T47D (cell line): ENCODE results near the gene TUBD1.
A peak's percentile ranks its signal among the peaks of the same experiment; 100 is the strongest.
"Not testable (repeated sequence)": the region's sequence is repeated elsewhere in the genome, so short reads cannot be mapped to it uniquely, and the experiment has no call there.

Source experiments
- DNase-seq, 2 experiments: peaks; one replicate each; pipeline versions ENCODE4 v3.0.0 to v3.0.0-alpha.2; 2011 to 2012; ENCODE audit warnings: low read depth in 1 of 2, low spot score in 1 of 2
- JUND ChIP-seq: IDR thresholded peaks from 2 replicates; pipeline ENCODE4 v1.6.1; 2012; ENCODE audit warnings: low read depth
- in situ Hi-C: cut with HindIII; loops from 2 replicates; pipeline ENCODE4 v1.10.0; 2016; ENCODE audit warnings: low sequenced_read_pairs, low pct_unique_long_range_greater_than_20kb

Gene TUBD1

DNA sequence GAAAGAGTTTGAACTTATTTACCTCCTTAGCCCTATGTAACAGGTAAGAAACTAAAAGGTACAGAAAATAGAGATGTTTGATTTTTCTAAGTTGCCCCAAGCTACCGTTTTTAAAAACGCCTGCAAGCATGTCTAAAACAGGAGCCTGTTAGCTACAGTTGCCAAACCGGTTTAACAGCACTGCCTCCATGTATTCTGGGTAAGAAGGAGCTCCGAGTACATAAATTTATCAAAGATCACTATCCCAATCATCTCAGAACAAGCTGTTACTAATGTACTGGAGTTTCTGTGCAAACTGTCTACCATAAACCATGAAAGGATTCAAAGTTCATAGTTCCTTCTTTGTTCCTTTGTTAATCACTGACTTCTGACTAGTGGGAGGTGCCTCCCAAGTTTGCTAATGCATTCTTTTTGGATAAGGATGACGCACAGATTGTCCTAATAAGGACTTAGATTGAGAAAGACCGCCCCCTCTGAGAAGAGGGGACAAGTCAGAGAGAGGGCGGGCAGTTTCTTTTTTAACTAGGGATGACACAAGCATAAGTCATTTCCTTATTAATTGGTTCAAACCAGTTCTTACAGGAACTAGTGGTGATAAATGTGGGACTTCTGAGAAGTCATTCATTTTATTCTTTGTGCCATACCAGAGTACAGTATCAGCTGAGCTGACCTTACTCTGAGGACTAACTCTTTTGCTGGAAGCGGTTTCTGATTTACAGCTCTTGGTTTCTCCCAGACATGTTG, 55.3 kb downstream of the TUBD1 start:
- in situ Hi-C loops, result no loop called here
- peak; percentile 90 for TF ChIP-seq JUND
- DNase-seq, result peak; percentile 37 to 98

DNA sequence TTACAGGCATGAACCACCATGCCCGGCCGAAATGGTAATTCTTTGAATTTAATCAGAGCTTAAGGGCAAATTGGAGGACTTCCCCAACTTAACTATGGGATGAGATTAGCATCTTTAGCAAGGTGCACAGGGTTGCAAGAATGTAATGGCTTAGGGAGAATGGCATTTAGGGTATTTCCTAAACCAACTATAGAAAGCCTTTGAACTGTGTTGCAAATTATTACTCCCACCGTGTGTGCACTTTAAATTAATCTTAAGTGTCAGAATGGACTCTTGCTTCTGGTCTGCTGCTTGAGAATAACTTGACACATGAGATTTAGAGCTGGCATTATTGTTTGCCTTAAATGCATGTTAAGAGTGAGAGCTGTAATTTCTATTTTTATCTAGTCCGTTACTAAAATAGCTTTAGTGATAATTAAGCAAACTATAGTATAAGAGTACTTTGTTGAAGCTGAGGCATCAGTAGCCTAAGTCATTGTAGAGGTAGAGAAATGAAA, 59.8 kb downstream of the TUBD1 start:
- TF ChIP-seq JUND, result peak; percentile 75
- DNase-seq, result peak in 1 of 2 experiments; percentile 73
- in situ Hi-C loops, result no loop called here

DNA sequence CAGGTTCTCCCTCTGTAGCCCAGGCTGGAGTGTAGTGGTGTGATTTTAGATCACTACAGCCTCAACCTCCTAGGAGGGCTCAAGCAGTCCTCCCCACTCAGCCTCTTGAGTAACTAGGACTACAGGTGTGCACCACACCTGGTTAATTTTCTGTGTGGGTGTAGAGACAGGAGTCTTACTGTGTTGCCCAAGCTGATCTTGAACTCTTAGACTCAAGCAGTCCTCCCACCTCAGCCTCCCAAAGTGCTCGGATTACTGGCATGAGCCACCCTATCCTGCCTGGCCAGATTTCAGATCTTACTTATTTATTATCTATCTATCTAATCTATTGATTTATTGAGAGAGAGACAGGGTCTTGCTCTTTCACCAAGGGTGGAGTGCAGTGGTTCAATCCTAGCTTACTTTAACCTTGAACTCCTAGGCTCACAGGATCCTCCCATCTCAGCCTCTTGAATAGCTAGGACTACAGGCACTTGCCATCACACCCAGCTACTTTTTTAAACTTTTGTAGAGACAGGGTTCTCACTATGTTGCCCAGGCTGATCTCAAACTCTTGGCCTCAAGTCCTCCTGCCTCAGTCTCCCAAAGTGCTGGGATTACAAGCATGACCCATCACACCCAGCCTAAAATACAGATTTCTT, 61.8 kb downstream of the TUBD1 start:
- in situ Hi-C loops, result no loop called here
- TF ChIP-seq JUND, result no peak
- DNase-seq, result no peak

DNA sequence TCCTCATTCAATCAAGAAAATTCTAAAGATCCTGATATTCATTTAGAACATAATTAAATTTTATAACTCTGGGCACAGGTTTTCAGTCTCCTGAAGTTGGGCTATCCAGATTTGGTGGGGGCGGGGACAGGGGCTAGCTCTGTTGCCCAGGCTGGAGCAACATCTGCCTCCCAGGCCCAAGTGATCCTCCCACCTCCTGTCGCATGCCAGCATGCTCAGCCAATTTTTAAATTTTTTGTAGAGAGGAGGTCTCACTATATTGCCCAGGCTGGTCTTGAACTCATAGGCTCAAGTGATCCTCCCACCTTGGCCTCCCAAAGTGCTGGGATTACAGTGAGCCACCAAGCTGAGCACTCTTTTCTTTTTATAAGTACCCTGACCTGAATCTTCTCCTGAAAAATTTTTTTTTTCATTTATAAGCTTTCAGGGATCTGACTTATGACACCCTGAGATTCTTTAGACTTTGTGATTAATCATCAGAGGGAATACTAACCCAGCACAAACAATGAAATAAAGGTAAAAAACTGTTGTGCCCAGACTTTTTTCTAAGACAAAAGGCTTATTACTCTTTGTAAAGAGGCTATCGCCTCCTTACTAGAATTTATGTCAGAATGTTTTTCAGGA, 62.6 kb downstream of the TUBD1 start:
- in situ Hi-C loops, result no loop called here
- DNase-seq, result no peak

DNA sequence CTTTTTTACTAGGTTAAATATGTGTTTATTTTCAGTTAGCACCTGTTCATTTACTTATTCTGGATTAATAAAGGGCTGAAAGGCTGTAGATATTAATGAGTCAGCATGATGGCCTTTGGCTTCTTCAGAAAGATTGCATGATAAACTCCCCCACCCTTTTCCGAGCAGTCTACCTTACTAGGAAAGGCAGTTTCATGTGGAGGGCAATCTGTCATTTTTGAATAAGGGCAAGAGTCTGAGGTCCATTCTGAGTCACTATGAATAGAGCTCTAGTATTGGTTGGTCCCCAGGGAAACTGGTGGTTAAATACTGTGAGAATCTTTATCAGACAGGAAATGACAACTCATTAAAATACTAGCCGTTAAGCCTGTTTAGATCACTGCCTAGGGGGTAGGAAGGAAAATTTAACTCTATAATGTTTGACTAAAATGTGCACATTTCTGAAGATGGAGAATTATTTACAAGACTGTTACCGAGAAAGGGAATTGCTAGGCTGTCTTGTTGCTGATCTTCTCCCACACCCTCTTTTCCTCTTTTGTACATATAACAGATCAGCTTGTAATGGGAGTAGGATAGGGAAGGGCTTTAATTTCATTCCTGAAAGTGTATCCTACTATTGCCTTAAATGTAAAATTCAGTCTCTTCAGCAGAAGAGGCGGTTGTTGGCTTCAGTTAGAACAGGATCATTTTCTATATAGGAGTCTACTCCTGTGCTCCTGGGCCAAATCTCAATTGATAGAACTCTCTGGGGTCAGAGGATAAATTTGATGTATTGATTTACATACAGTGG, 63.3 kb downstream of the TUBD1 start:
- TF ChIP-seq JUND, result no peak
- in situ Hi-C loops, result no loop called here
- peak in 1 of 2 experiments; percentile 37 for DNase-seq

More for the DNA sequence above, 62.6 kb downstream of the TUBD1 start:
- no peak for TF ChIP-seq JUND

DNA sequence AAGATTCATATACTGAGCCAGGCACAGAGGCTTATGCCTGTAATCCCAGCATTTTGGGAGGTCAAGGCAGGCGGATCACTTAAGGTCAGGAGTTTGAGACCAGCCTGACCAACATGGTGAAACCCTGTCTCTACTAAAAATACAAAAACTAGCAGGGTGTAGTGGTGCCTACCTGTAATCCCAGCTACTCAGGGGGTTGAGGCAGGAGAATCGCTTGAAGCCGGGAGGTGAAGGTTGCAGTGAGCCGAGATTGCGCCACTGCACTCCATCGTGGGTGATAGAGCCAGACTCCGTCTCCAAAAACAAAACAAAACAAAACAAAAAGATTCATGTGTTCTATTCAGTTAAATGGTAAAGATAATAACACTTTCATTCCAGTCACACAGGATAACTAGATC, 63.9 kb downstream of the TUBD1 start:
- DNase-seq, in situ Hi-C loops: not testable (repeated sequence)

DNA sequence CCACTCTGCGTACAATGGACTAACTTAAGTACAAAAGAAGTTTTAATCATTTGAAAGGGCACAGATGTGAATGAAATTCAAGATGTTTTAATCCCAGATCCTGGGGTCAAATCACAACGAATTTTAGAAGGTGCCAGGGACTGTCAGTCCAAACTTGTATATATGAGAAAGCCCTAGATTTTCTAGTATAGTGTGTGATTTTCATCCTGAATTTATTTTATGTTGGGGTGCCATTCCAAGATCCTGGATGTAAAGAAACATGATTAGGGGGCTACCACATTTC, 64.3 kb downstream of the TUBD1 start:
- in situ Hi-C loops, result no loop called here
- no peak for DNase-seq
- no peak for TF ChIP-seq JUND

DNA sequence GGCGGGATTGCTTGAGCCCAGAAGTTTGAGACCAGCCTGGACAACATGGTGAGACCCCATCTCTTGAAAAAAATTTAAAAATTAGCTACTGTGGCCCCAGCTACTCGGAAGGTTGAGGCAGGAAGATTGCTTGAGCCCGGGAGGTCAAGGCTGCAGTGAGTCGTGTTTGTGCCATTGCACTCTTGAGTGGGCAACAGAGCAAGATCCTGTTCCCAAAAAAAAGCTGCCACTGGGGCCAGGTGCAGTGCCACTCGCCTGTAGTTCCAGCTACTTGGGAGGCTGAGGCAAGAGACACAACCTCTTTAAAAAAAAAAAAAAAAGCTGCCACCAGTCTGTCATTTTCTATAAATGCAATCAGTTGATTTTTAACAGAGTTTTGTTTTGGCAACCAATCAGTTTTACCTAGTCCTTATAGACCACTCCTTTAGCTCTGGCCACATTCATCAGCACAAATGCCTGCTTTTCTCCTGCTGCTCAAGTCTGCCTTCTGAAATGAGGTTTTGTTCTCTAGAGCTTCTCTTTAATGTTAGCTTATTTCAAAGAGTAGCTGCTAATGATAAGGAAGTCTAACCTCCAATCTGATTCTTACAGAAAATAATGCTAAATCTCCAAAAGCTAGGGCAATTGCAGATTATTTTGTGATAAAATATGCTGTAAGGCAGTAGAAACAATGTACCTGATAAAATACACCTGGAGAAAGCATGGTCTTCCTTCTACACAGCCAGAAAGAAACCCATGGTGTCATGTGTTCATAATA, 64.8 kb downstream of the TUBD1 start:
- no peak for DNase-seq
- no peak for TF ChIP-seq JUND
- in situ Hi-C loops, result no loop called here

DNA sequence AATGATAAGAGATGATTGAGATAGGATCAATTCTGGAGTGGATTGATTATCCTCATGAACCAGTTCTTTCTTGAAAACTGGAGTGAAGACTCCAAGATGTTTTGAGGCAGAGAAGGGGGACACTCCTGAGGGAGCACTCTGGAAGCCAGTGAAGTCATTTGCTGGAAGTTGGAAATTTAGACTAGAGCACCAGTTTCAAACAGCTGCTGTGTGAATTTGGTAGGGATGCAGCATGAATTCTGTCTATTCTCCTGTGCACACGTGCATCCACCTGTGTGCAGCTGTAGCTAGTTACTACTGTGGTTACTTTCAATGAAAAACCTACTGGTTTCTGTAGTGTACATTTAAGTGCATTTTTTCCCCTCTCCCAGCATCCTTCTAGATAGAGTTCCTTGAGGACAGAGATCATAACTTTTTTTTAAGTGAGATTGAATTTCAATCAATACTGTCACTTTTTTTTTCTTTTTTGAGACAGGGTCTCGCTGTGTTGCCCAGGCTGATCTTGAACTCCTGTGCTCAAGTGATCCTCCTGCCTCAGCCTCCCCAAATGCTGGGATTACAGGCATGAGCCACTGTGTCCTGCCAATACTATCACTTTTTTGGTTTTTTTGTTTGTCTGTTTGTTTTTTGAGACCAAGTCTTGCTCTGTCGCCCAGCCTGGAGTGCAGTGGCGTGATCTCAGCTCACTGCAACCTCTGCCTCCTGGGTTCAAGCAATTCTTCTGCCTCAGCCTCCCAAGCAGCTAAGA, 65.9 kb downstream of the TUBD1 start:
- in situ Hi-C loops, result no loop called here
- TF ChIP-seq JUND, result no peak
- no peak for DNase-seq

DNA sequence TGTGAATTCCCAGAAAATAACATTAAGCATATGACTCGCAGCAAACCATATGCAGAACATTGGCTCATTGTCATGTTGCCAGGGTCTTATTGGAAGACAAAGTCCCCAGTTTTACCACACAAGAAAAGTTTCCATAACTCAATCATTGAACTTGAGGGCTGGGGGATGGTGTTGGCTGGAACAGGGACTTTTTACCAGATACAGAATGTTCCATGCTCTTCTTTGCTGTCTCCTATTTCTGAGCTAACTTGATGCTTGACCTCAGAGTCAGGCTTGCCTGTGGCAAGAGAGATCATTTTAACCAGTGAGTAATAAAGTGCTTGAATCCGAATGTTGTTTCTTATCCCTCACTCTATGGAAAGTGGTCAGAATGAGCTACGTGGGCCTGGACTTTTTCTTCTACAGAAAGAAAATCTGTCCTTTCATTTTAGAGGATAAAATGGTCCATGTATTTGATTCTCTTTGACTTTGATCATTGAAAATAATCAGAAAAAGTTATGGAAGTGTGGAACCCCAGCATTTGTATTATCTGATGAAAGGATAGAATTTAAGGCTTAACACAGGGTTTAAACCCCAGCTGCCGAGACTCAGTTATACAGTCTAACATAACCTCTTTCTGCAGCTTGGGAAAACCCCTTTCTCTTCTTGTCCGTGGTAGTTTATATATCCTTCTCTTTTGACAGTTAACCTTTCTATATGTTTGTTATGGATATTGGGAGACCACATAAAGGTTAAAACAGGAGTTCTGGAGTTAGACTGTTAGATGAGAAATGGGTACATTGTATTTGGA, 67.0 kb downstream of the TUBD1 start:
- TF ChIP-seq JUND, result no peak
- in situ Hi-C loops, result no loop called here
- DNase-seq, result no peak

DNA sequence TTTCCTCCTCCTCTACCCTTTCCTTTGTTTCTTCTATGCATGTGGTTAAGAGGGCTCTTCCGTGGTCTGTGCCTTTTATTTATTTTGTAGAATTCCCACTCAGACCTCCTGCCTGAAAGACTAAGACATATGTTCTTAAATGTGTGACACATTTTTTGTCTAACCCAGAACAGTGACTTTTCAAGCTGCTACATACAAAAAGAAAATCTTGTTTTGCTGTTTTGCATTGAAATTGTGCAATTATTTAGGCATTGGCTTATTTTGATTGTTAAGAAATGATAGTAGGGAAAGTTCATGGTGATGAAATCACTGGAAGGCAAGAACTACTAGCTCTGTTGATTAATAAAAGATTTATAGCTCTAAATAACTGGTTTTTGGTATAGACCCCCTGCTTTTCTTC, 76.8 kb downstream of the TUBD1 start:
- in situ Hi-C loops, result no loop called here
- DNase-seq, result no peak
- no peak for TF ChIP-seq JUND
